MM.1S (cell line): ENCODE results near the gene VEPH1.

ENCODE experiments used
- DNase-seq: peaks from one replicate; pipeline ENCODE4 v3.0.0-alpha.2; 2015
- H2AFZ ChIP-seq: fragments of 300-600 bp; sonication (generic); 2 replicates; pipeline ENCODE4 v1.6.0; 2016; ENCODE audit warnings: antibody characterized with exemption, low read length
- H3F3A ChIP-seq: fragments of 300-600 bp; sonication (generic); 2 replicates; pipeline ENCODE4 v1.6.1; 2016; ENCODE audit warnings: mild to moderate bottlenecking, antibody characterized with exemption, low read length, moderate library complexity, mixed read lengths; ENCODE audit not compliant: insufficient read depth
- H3K27ac ChIP-seq: fragments of 300-600 bp; sonication (generic); 2 replicates; pipeline ENCODE4 v1.5.1; 2016; ENCODE audit warnings: mild to moderate bottlenecking, low read length
- H3K27me3 ChIP-seq: fragments of 300-600 bp; sonication (generic); replicated peaks from 2 replicates; pipeline ENCODE4 v1.6.0; 2016; ENCODE audit warnings: low read length; ENCODE audit not compliant: insufficient read depth
- H3K36me3 ChIP-seq: fragments of 300-600 bp; sonication (generic); replicated peaks from 2 replicates; pipeline ENCODE4 v1.6.1; 2016; ENCODE audit warnings: mild to moderate bottlenecking, low read length, mixed read lengths; ENCODE audit not compliant: insufficient read depth
- H3K4me1 ChIP-seq: fragments of 300-600 bp; sonication (generic); 2 replicates; pipeline ENCODE4 v1.6.1; 2016; ENCODE audit warnings: low read length, mixed read lengths
- H3K4me2 ChIP-seq: fragments of 300-600 bp; sonication (generic); 2 replicates; pipeline ENCODE4 v1.6.0; 2016; ENCODE audit warnings: low read depth, low read length
- H3K4me3 ChIP-seq: fragments of 300-600 bp; sonication (generic); 2 replicates; pipeline ENCODE4 v1.5.1; 2016; ENCODE audit warnings: low read length, mixed read lengths
- H3K79me2 ChIP-seq: fragments of 300-600 bp; sonication (generic); 2 replicates; pipeline ENCODE4 v1.6.1; 2016; ENCODE audit warnings: mixed run types, low read length, mixed read lengths
- H3K9ac ChIP-seq: fragments of 300-600 bp; sonication (generic); 2 replicates; pipeline ENCODE4 v1.6.1; 2016; ENCODE audit warnings: low read length, mixed read lengths
- H3K9me2 ChIP-seq: fragments of 300-600 bp; sonication (generic); replicated peaks from 2 replicates; pipeline ENCODE4 v1.6.1; 2016; ENCODE audit warnings: mild to moderate bottlenecking, low read length, mixed read lengths; ENCODE audit not compliant: insufficient read depth
- H3K9me3 ChIP-seq: fragments of 300-600 bp; sonication (generic); replicated peaks from 2 replicates; pipeline ENCODE4 v1.6.1; 2016; ENCODE audit warnings: mild to moderate bottlenecking, low read length, mixed read lengths; ENCODE audit not compliant: insufficient read depth
- H4K20me1 ChIP-seq: fragments of 300-600 bp; sonication (generic); 2 replicates; pipeline ENCODE4 v1.6.1; 2016; ENCODE audit warnings: mild to moderate bottlenecking, low read length, moderate library complexity, mixed read lengths; ENCODE audit not compliant: insufficient read depth
- EZH2 ChIP-seq: fragments of 300-600 bp; sonication (generic); optimal IDR thresholded peaks from 2 replicates; pipeline ENCODE3; 2017; ENCODE audit warnings: low read depth, mild to moderate bottlenecking, antibody characterized with exemption, low read length, mixed read lengths
- EZH2phosphoT487 ChIP-seq: fragments of 300-600 bp; sonication (generic); IDR thresholded peaks from 2 replicates; pipeline ENCODE4 v1.6.1; 2018; ENCODE audit warnings: antibody characterized with exemption, low read length
- TF ChIP-seq, protein P1 (sequence below): fragments of 300-600 bp; sonication (generic); IDR thresholded peaks from 2 replicates; pipeline ENCODE4 v1.5.1; 2016; ENCODE audit warnings: antibody characterized with exemption, low read length, mixed read lengths

Gene VEPH1

GRCh38 chr3:157410945-157411344 lies 92.3 kb downstream of the VEPH1 start:
- Histone ChIP-seq H3K4me3 (no peak overlapping the region), H4K20me1 (no peaks in the 10 kb centered on the region), H3K9me3 (no peaks in the 10 kb centered on the region), H3K4me1 (peaks cover 24% of the 10 kb centered on the region), H3K27ac (no peak overlapping the region), H2AFZ (no peak overlapping the region), H3K36me3 (no peaks in the 10 kb centered on the region), H3K9ac (no peak overlapping the region), H3K27me3 (no peaks in the 10 kb centered on the region), H3F3A (peaks cover 6% of the 10 kb centered on the region; the same call in 1 of the 2 replicates), H3K4me2 (no peak overlapping the region), H3K9me2 (no peaks in the 10 kb centered on the region), H3K79me2 (no peaks in the 10 kb centered on the region)
- DNase-seq = no peak
- TF ChIP-seq EZH2 (no peak), EZH2phosphoT487 (no peak)
- TF ChIP-seq, protein P1, sequence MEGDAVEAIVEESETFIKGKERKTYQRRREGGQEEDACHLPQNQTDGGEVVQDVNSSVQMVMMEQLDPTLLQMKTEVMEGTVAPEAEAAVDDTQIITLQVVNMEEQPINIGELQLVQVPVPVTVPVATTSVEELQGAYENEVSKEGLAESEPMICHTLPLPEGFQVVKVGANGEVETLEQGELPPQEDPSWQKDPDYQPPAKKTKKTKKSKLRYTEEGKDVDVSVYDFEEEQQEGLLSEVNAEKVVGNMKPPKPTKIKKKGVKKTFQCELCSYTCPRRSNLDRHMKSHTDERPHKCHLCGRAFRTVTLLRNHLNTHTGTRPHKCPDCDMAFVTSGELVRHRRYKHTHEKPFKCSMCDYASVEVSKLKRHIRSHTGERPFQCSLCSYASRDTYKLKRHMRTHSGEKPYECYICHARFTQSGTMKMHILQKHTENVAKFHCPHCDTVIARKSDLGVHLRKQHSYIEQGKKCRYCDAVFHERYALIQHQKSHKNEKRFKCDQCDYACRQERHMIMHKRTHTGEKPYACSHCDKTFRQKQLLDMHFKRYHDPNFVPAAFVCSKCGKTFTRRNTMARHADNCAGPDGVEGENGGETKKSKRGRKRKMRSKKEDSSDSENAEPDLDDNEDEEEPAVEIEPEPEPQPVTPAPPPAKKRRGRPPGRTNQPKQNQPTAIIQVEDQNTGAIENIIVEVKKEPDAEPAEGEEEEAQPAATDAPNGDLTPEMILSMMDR = no peak

- no peaks in the 10 kb centered on the region for H3K27me3 ChIP-seq
- H3K9me2 ChIP-seq = no peaks in the 10 kb centered on the region
- no peak for TF ChIP-seq EZH2
- no peak for TF ChIP-seq EZH2phosphoT487
- TF ChIP-seq, protein P1 = no peak
- H3F3A ChIP-seq = no peaks in the 10 kb centered on the region
- no peak overlapping the region for H2AFZ ChIP-seq
- no peaks in the 10 kb centered on the region for H3K79me2 ChIP-seq
- H3K9ac ChIP-seq = no peak overlapping the region
- H3K4me3 ChIP-seq = no peak overlapping the region
- H3K9me3 ChIP-seq = no peaks in the 10 kb centered on the region
- no peak overlapping the region for H3K4me2 ChIP-seq
- no peaks in the 10 kb centered on the region for H4K20me1 ChIP-seq
- no peaks in the 10 kb centered on the region for H3K36me3 ChIP-seq
- DNase-seq = no peak
- peaks cover 9% of the 10 kb centered on the region for H3K4me1 ChIP-seq
- H3K27ac ChIP-seq = no peak overlapping the region
Observed at GRCh38 chr3:157409516-157409915, 93.7 kb downstream of the VEPH1 start.

DNA sequence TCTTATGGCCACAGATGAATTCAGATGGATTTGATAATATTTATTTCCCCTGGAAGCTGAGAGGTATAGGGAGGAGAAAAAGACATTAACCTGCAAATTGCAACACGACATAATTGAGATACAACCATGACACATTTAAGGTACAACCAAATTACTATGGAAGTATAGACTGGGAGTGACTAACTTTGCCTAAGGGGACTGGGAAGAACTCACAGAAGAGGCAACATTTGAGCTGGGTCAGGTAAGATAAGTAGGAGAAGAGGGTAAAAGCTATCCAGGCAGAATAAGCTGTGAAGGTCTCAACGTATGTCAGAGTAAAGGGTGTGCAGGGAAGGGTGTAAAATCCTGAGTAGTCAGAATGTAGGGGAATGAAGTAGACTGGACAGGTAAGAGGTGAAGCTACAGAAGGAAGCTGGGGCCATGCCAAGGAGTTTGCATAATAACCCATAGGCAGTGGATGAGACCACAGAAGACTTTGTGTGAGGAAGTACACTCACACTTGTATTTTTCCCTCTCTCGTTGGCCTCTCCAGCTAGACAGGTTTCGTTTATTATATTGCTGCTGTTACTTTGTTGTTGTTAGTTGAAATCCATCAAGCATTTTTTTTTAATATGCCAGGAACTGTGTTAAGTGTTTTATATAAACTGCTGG lies 94.6 kb downstream of the VEPH1 start:
- H3K27me3 ChIP-seq = no peaks in the 10 kb centered on the region
- H3K36me3 ChIP-seq = no peaks in the 10 kb centered on the region
- H2AFZ ChIP-seq = no peak overlapping the region
- H3K27ac ChIP-seq = no peak overlapping the region
- no peaks in the 10 kb centered on the region for H4K20me1 ChIP-seq
- no peaks in the 10 kb centered on the region for H3K9me3 ChIP-seq
- H3K4me2 ChIP-seq = no peak overlapping the region
- TF ChIP-seq EZH2 = no peak
- TF ChIP-seq EZH2phosphoT487 = no peak
- TF ChIP-seq, protein P1 = no peak
- peaks cover 9% of the 10 kb centered on the region for H3K4me1 ChIP-seq
- no peak for DNase-seq
- no peak overlapping the region for H3K9ac ChIP-seq
- no peaks in the 10 kb centered on the region for H3K9me2 ChIP-seq
- H3F3A ChIP-seq = no peaks in the 10 kb centered on the region
- H3K4me3 ChIP-seq = no peak overlapping the region
- no peaks in the 10 kb centered on the region for H3K79me2 ChIP-seq
